ENCODE data around the gene ZSCAN10. TPM values are rescaled to one million over a fixed set of nuclear protein-coding genes. Genes with fewer than 3 reads are reported as not detected.

Gene ZSCAN10
- total and polyA plus RNA-seq, 9 donors = 0.12 to 0.44 (median 0.15) TPM; not detected in 2

GRCh38 chr16:3112058-3112880 lies 13.2 kb upstream of the ZSCAN10 start, which contains the start of gene ZNF205:
Gene ZNF205 (plus strand): TSS chr16:3112586. CDS start chr16:3113431, 845 bp downstream.
- WGBS (ENCODE audit: insufficient coverage) = 12% methylated on average over 13 of the region's 23 CpGs
- peak; percentile 89 for DNase-seq
- Histone ChIP-seq H3K27ac (ENCODE audit: low read length) (peak within 1 kb of the TSS; percentile 82), H3K27me3 (ENCODE audit: control insufficient read depth, insufficient read depth, low read length) (no peaks in the 10 kb centered on the region), H3K4me3 (ENCODE audit: low read length) (peak within 1 kb of the TSS; percentile 71), H3K9me3 (replicated peaks; ENCODE audit: control insufficient read depth, low read depth, low read length) (no peaks in the 10 kb centered on the region), H3K4me1 (ENCODE audit: control insufficient read depth, insufficient read depth, low read length) (peaks cover 29% of the 10 kb centered on the region), H3K36me3 (ENCODE audit: control insufficient read depth, insufficient read depth, low read length) (peaks cover 32% of the 10 kb centered on the region)

- Histone ChIP-seq H3K4me3 (ENCODE audit: low read length) (peak overlapping the region; percentile 50), H3K4me1 (ENCODE audit: control insufficient read depth, insufficient read depth, low read length) (peaks cover 20% of the 10 kb centered on the region), H3K27ac (ENCODE audit: low read length) (peak overlapping the region; percentile 86), H3K27me3 (ENCODE audit: control insufficient read depth, insufficient read depth, low read length) (peaks cover 6% of the 10 kb centered on the region), H3K36me3 (ENCODE audit: control insufficient read depth, insufficient read depth, low read length) (no peaks in the 10 kb centered on the region), H3K9me3 (replicated peaks; ENCODE audit: control insufficient read depth, low read depth, low read length) (no peaks in the 10 kb centered on the region)
- DNase-seq = peak; percentile 95
- under 1% methylated on average over 68 of the region's 74 CpGs for WGBS (ENCODE audit: insufficient coverage)
Observed at GRCh38 chr16:3106205-3106928, 7.3 kb upstream of the ZSCAN10 start.

GRCh38 chr16:3101841-3102470 lies 2.9 kb upstream of the ZSCAN10 start:
- H3K27ac ChIP-seq (ENCODE audit: low read length) = peak overlapping the region; percentile 85
- WGBS (ENCODE audit: insufficient coverage) = 36% methylated on average over 16 of the region's 27 CpGs
- H3K9me3 ChIP-seq (replicated peaks; ENCODE audit: control insufficient read depth, low read depth, low read length) = no peaks in the 10 kb centered on the region
- no peaks in the 10 kb centered on the region for H3K36me3 ChIP-seq (ENCODE audit: control insufficient read depth, insufficient read depth, low read length)
- H3K4me1 ChIP-seq (ENCODE audit: control insufficient read depth, insufficient read depth, low read length) = peaks cover 40% of the 10 kb centered on the region
- DNase-seq = peak; percentile 77
- H3K4me3 ChIP-seq (ENCODE audit: low read length) = no peak overlapping the region
- H3K27me3 ChIP-seq (ENCODE audit: control insufficient read depth, insufficient read depth, low read length) = peaks cover 40% of the 10 kb centered on the region

- H3K27me3 ChIP-seq (ENCODE audit: control insufficient read depth, insufficient read depth, low read length) = peaks cover 42% of the 10 kb centered on the region
- peak overlapping the region; percentile 62 for H3K27ac ChIP-seq (ENCODE audit: low read length)
- 69% methylated on average over 17 of the region's 29 CpGs for WGBS (ENCODE audit: insufficient coverage)
Observed at GRCh38 chr16:3101018-3101840, 2.1 kb upstream of the ZSCAN10 start.

GRCh38 chr16:3099732-3100499 lies 822 bp upstream of the ZSCAN10 start:
- Histone ChIP-seq H3K4me1 (ENCODE audit: control insufficient read depth, insufficient read depth, low read length) (peaks cover 29% of the 10 kb centered on the region), H3K27ac (ENCODE audit: low read length) (peak overlapping the region; percentile 20), H3K36me3 (ENCODE audit: control insufficient read depth, insufficient read depth, low read length) (no peaks in the 10 kb centered on the region), H3K9me3 (replicated peaks; ENCODE audit: control insufficient read depth, low read depth, low read length) (no peaks in the 10 kb centered on the region), H3K4me3 (ENCODE audit: low read length) (peak overlapping the region; percentile 10), H3K27me3 (ENCODE audit: control insufficient read depth, insufficient read depth, low read length) (peaks cover 42% of the 10 kb centered on the region)
- DNase-seq = peak; percentile 92
- WGBS (ENCODE audit: insufficient coverage) = 4% methylated on average over 18 of the region's 39 CpGs

More at GRCh38 chr16:3101018-3101840, 2.1 kb upstream of the ZSCAN10 start:
- Histone ChIP-seq H3K4me1 (ENCODE audit: control insufficient read depth, insufficient read depth, low read length) (peaks cover 36% of the 10 kb centered on the region), H3K36me3 (ENCODE audit: control insufficient read depth, insufficient read depth, low read length) (no peaks in the 10 kb centered on the region), H3K4me3 (ENCODE audit: low read length) (no peak overlapping the region), H3K9me3 (replicated peaks; ENCODE audit: control insufficient read depth, low read depth, low read length) (no peaks in the 10 kb centered on the region)
- peak; percentile 37 for DNase-seq

GRCh38 chr16:3099395-3099731 lies 269 bp upstream of the ZSCAN10 start:
- 40% methylated on average over 5 of the region's 5 CpGs for WGBS (ENCODE audit: insufficient coverage)
- Histone ChIP-seq H3K4me3 (ENCODE audit: low read length) (no peak overlapping the region), H3K9me3 (replicated peaks; ENCODE audit: control insufficient read depth, low read depth, low read length) (no peaks in the 10 kb centered on the region), H3K27ac (ENCODE audit: low read length) (no peak overlapping the region), H3K27me3 (ENCODE audit: control insufficient read depth, insufficient read depth, low read length) (peaks cover 42% of the 10 kb centered on the region), H3K4me1 (ENCODE audit: control insufficient read depth, insufficient read depth, low read length) (peaks cover 29% of the 10 kb centered on the region), H3K36me3 (ENCODE audit: control insufficient read depth, insufficient read depth, low read length) (no peaks in the 10 kb centered on the region)
- peak; percentile 27 for DNase-seq

GRCh38 chr16:3097266-3097665 lies 1.8 kb downstream of the ZSCAN10 start:
- Histone ChIP-seq H3K27me3 (ENCODE audit: control insufficient read depth, insufficient read depth, low read length) (peaks cover 44% of the 10 kb centered on the region), H3K4me1 (ENCODE audit: control insufficient read depth, insufficient read depth, low read length) (peaks cover 35% of the 10 kb centered on the region), H3K9me3 (replicated peaks; ENCODE audit: control insufficient read depth, low read depth, low read length) (no peaks in the 10 kb centered on the region), H3K4me3 (ENCODE audit: low read length) (no peak overlapping the region), H3K36me3 (ENCODE audit: control insufficient read depth, insufficient read depth, low read length) (no peaks in the 10 kb centered on the region), H3K27ac (ENCODE audit: low read length) (no peak overlapping the region)
- 30% methylated on average over 2 of the region's 8 CpGs for WGBS (ENCODE audit: insufficient coverage)
- no peak for DNase-seq

GRCh38 chr16:3096362-3096761 lies 2.7 kb downstream of the ZSCAN10 start:
- Histone ChIP-seq H3K36me3 (ENCODE audit: control insufficient read depth, insufficient read depth, low read length) (no peaks in the 10 kb centered on the region), H3K27ac (ENCODE audit: low read length) (no peak overlapping the region), H3K4me1 (ENCODE audit: control insufficient read depth, insufficient read depth, low read length) (peaks cover 31% of the 10 kb centered on the region), H3K27me3 (ENCODE audit: control insufficient read depth, insufficient read depth, low read length) (peaks cover 46% of the 10 kb centered on the region), H3K4me3 (ENCODE audit: low read length) (no peak overlapping the region), H3K9me3 (replicated peaks; ENCODE audit: control insufficient read depth, low read depth, low read length) (no peaks in the 10 kb centered on the region)
- 74% methylated on average over 5 of the region's 6 CpGs for WGBS (ENCODE audit: insufficient coverage)
- peak; percentile 3 for DNase-seq

- WGBS (ENCODE audit: insufficient coverage) = no CpG with 5 or more reads among the region's 4 CpGs
- no peak overlapping the region for H3K4me3 ChIP-seq (ENCODE audit: low read length)
- H3K27me3 ChIP-seq (ENCODE audit: control insufficient read depth, insufficient read depth, low read length) = peaks cover 42% of the 10 kb centered on the region
- H3K9me3 ChIP-seq (replicated peaks; ENCODE audit: control insufficient read depth, low read depth, low read length) = no peaks in the 10 kb centered on the region
- peaks cover 27% of the 10 kb centered on the region for H3K4me1 ChIP-seq (ENCODE audit: control insufficient read depth, insufficient read depth, low read length)
- peak; percentile 44 for DNase-seq
- no peak overlapping the region for H3K27ac ChIP-seq (ENCODE audit: low read length)
- no peaks in the 10 kb centered on the region for H3K36me3 ChIP-seq (ENCODE audit: control insufficient read depth, insufficient read depth, low read length)
Observed at GRCh38 chr16:3095869-3096268, 3.2 kb downstream of the ZSCAN10 start.
